ENCODE measurements around the gene FLACC1. TPM values are rescaled to one million over a fixed set of nuclear protein-coding genes. Genes with fewer than 3 reads are reported as not detected.
"Not testable (repeated sequence)": the region's sequence is repeated elsewhere in the genome, so short reads cannot be mapped to it uniquely, and the experiment has no call there.

The FLACC1 gene
- 1 to 10 TPM; 4.9 to 5.7 TPM for total RNA-seq
- long read RNA-seq = 0 reads

GRCh38 chr2:201357221-201357620 lies at the start of gene FLACC1:
FLACC1 (minus strand) TSS chr2:201357345; CDS start chr2:201351404, 5,941 bp downstream.
- DNase-seq (peak; percentile 31), ATAC-seq (peak; percentile 89 to 95)
- intact Hi-C loops (cut with DNase I) = loop anchor here in 1 of 2 donors (10.0 kb wide), 1 partner anchor 122 kb away; no protein-coding TSS in a partner anchor

- ATAC-seq (peak; percentile 51 to 67), DNase-seq (no peak)
- intact Hi-C loops (cut with DNase I) = loop anchor here in 1 of 2 donors (10.0 kb wide), 1 partner anchor 49 kb away; the partner anchor contains the start of genes STRADB and TRAK2
Observed at GRCh38 chr2:201406077-201406662, 49.0 kb upstream of the FLACC1 start.

GRCh38 chr2:201404699-201405280 lies 47.6 kb upstream of the FLACC1 start:
- intact Hi-C loops (cut with DNase I) = loop anchor here (5.0 to 10.0 kb wide), 2 partner anchors 48 to 50 kb away; partner anchors contain the start of genes STRADB (in 2 of the 2) and TRAK2 (in 2 of the 2)
- ATAC-seq (no peak), DNase-seq (no peak)

GRCh38 chr2:201403880-201404279 lies 46.7 kb upstream of the FLACC1 start:
- intact Hi-C loops (cut with DNase I) = loop anchor here (5.0 to 10.0 kb wide), 2 partner anchors 48 to 51 kb away; partner anchors contain the start of genes STRADB (in 2 of the 2) and TRAK2 (in 2 of the 2)
- DNase-seq = no peak
- peak in 1 of 2 donors; percentile 31 for ATAC-seq

GRCh38 chr2:201402651-201403562 lies 45.8 kb upstream of the FLACC1 start:
- intact Hi-C loops (cut with DNase I) = loop anchor here (5.0 to 10.0 kb wide), 2 partner anchors 49 to 52 kb away; partner anchors contain the start of genes STRADB (in 2 of the 2) and TRAK2 (in 2 of the 2)
- peak in 1 of 2 donors; percentile 39 for ATAC-seq

GRCh38 chr2:201401815-201402214 lies 44.7 kb upstream of the FLACC1 start:
- intact Hi-C loops (cut with DNase I) = loop anchor here (5.0 to 10.0 kb wide), 2 partner anchors 50 to 53 kb away; partner anchors contain the start of genes STRADB (in 2 of the 2) and TRAK2 (in 2 of the 2)
- DNase-seq = no peak
- ATAC-seq = no peak

More at GRCh38 chr2:201402651-201403562, 45.8 kb upstream of the FLACC1 start:
- DNase-seq = no peak

GRCh38 chr2:201396595-201396994 lies 39.5 kb upstream of the FLACC1 start:
- intact Hi-C loops (cut with DNase I) = no loop called here

GRCh38 chr2:201383136-201383535 lies 26.0 kb upstream of the FLACC1 start:
- intact Hi-C loops (cut with DNase I) = loop anchor here in 1 of 2 donors (10.0 kb wide), 1 partner anchor 342 kb away; no protein-coding TSS in a partner anchor
- no peak for DNase-seq
- no peak for ATAC-seq

More at GRCh38 chr2:201396595-201396994, 39.5 kb upstream of the FLACC1 start:
- no peak for DNase-seq
- no peak for ATAC-seq

GRCh38 chr2:201378496-201379397 lies 21.6 kb upstream of the FLACC1 start:
- ATAC-seq = no peak
- intact Hi-C loops (cut with DNase I) = no loop called here
- DNase-seq = no peak

GRCh38 chr2:201377218-201377617 lies 20.1 kb upstream of the FLACC1 start:
- ATAC-seq = no peak
- intact Hi-C loops (cut with DNase I) = no loop called here
- no peak for DNase-seq

- ATAC-seq = no peak
Observed at GRCh38 chr2:201369775-201370174, 12.6 kb upstream of the FLACC1 start.

GRCh38 chr2:201369318-201369717 lies 12.2 kb upstream of the FLACC1 start:
- DNase-seq; intact Hi-C loops (cut with DNase I): not testable (repeated sequence)

More at GRCh38 chr2:201369775-201370174, 12.6 kb upstream of the FLACC1 start:
- no peak for DNase-seq
- intact Hi-C loops (cut with DNase I) = no loop called here

GRCh38 chr2:201366146-201366545 lies 9.0 kb upstream of the FLACC1 start:
- intact Hi-C loops (cut with DNase I) = no loop called here
- ATAC-seq (no peak), DNase-seq (no peak)

More at GRCh38 chr2:201369318-201369717, 12.2 kb upstream of the FLACC1 start:
- not testable (repeated sequence) for ATAC-seq

- intact Hi-C loops (cut with DNase I) = loop anchor here in 1 of 2 donors (5.0 kb wide), 1 partner anchor 127 kb away; no protein-coding TSS in a partner anchor
- DNase-seq (no peak), ATAC-seq (peak; percentile 72 to 78)
Observed at GRCh38 chr2:201363857-201364560, 6.9 kb upstream of the FLACC1 start.

- ATAC-seq = peak in 1 of 2 donors; percentile 56
- no peak for DNase-seq
- intact Hi-C loops (cut with DNase I) = loop anchor here in 1 of 2 donors (5.0 kb wide), 1 partner anchor 125 kb away; no protein-coding TSS in a partner anchor
Observed at GRCh38 chr2:201362396-201362795, 5.3 kb upstream of the FLACC1 start.

GRCh38 chr2:201361078-201361733 lies 4.1 kb upstream of the FLACC1 start:
- intact Hi-C loops (cut with DNase I) = loop anchor here in 1 of 2 donors (5.0 kb wide), 1 partner anchor 124 kb away; no protein-coding TSS in a partner anchor
- DNase-seq (no peak), ATAC-seq (no peak)

Measured in left cardiac atrium (tissue), 4 donors.